SK-N-SH (cell line): Measurements from ENCODE around the gene TMEM164. TPM values are rescaled to one million over a fixed set of nuclear protein-coding genes. Genes with fewer than 3 reads are reported as not detected.

ENCODE experiments used
- CTCF ChIA-PET: fragments of 300-600, 350-600 bp; formaldehyde crosslinking; extraction: SDS; loops from one replicate; lab custom pipeline; 2021; lab: Yijun Ruan, JAX
- POLR2A ChIA-PET: fragments of 350-600 bp; sonication (Branson Sonifier 250); formaldehyde crosslinking; extraction: SDS; loops from one replicate; lab custom pipeline; 2020; ENCODE audit warnings: antibody characterized with exemption, inconsistent platforms; lab: Yijun Ruan, JAX
- DNase-seq: peaks from one replicate; pipeline ENCODE4 v3.0.0; 2012
- H2AFZ ChIP-seq: fragments of 200-600 bp; sonication (generic); 2 replicates; pipeline ENCODE4 v1.8.1; 2016; ENCODE audit warnings: antibody characterized with exemption, mild to moderate bottlenecking, low read depth
- H3F3A ChIP-seq: fragments of 200-600 bp; sonication (generic); replicated peaks from 2 replicates; pipeline ENCODE3; 2016; ENCODE audit warnings: antibody characterized with exemption, mild to moderate bottlenecking; ENCODE audit not compliant: insufficient read depth
- H3K27ac ChIP-seq, 2 experiments: fragments of 200-500 bp in 1 of 2; fragments of 200-600 bp in 1 of 2; sonication (Bioruptor generic) in 1 of 2; sonication (generic), shearing (Covaris generic) in 1 of 2; 2 replicates each; pipeline versions ENCODE4 v1.5.1 to v1.6.1; 2014 to 2016; ENCODE audit warnings: low read depth in 2 of 2, inconsistent platforms in 1 of 2, low read length in 1 of 2, mild to moderate bottlenecking in 1 of 2, mixed read lengths in 1 of 2
- H3K27me3 ChIP-seq: fragments of 200-600 bp; sonication (generic), shearing (Covaris generic); 2 replicates; pipeline ENCODE4 v1.6.1; 2016; ENCODE audit warnings: mixed run types; ENCODE audit not compliant: insufficient read depth
- H3K36me3 ChIP-seq, 2 experiments: fragments of 200-500 bp in 1 of 2; fragments of 200-600 bp in 1 of 2; sonication (Bioruptor generic) in 1 of 2; sonication (generic) in 1 of 2; replicated peaks in 1 of 2; 2 replicates each; pipeline versions ENCODE3 to v1.5.1; 2014 to 2016; ENCODE audit warnings: low read length in 1 of 2, mild to moderate bottlenecking in 1 of 2; ENCODE audit not compliant: insufficient read depth in 2 of 2, control insufficient read depth in 1 of 2
- H3K4me1 ChIP-seq, 2 experiments: fragments of 200-500 bp in 1 of 2; fragments of 200-600 bp in 1 of 2; sonication (Bioruptor generic) in 1 of 2; sonication (generic), shearing (Covaris generic) in 1 of 2; 2 replicates each; pipeline versions ENCODE4 v1.5.1 to v1.6.1; 2014 to 2016; ENCODE audit warnings: low read depth in 1 of 2, low read length in 1 of 2, mixed run types in 1 of 2; ENCODE audit not compliant: insufficient read depth in 2 of 2, control insufficient read depth in 1 of 2
- H3K4me2 ChIP-seq: fragments of 200-600 bp; sonication (generic), shearing (Covaris generic); 2 replicates; pipeline ENCODE4 v1.6.1; 2017; ENCODE audit warnings: mixed run types
- H3K4me3 ChIP-seq, 2 experiments: fragments of 200-500 bp in 1 of 2; fragments of 200-600 bp in 1 of 2; sonication (Bioruptor generic) in 1 of 2; sonication (generic), shearing (Covaris generic) in 1 of 2; 2 replicates each; pipeline versions ENCODE4 v1.5.1 to v1.8.1; 2014 to 2016; ENCODE audit warnings: low read depth in 2 of 2, inconsistent platforms in 1 of 2, low read length in 1 of 2, mild to moderate bottlenecking in 1 of 2, mixed read lengths in 1 of 2, moderate library complexity in 1 of 2
- H3K79me2 ChIP-seq: fragments of 200-600 bp; sonication (generic); 2 replicates; pipeline ENCODE4 v1.8.1; 2017; ENCODE audit warnings: mild to moderate bottlenecking; ENCODE audit not compliant: insufficient read depth
- H3K9ac ChIP-seq: fragments of 200-600 bp; sonication (generic); 2 replicates; pipeline ENCODE4 v1.6.1; 2017; ENCODE audit warnings: mixed run types
- H3K9me2 ChIP-seq: fragments of 200-600 bp; sonication (generic); 2 replicates; pipeline ENCODE4 v1.6.1; 2017; ENCODE audit warnings: mixed run types
- H3K9me3 ChIP-seq: fragments of 200-600 bp; sonication (generic); 2 replicates; pipeline ENCODE4 v1.6.1; 2017; ENCODE audit warnings: mixed run types, mild to moderate bottlenecking, moderate library complexity
- H4K20me1 ChIP-seq: fragments of 200-600 bp; sonication (generic); 2 replicates; pipeline ENCODE4 v1.6.1; 2017; ENCODE audit warnings: mild to moderate bottlenecking, mixed run types; ENCODE audit not compliant: insufficient read depth
- EP300 ChIP-seq, 2 experiments: IDR thresholded peaks; 2 replicates each; pipeline versions ENCODE4 v1.4.0 to v1.6.1; 2012; ENCODE audit warnings: borderline replicate concordance in 1 of 2, low read depth in 1 of 2, low read length in 1 of 2
- EZH2phosphoT487 ChIP-seq: fragments of 200-600 bp; sonication (generic); IDR thresholded peaks from 2 replicates; pipeline ENCODE4 v1.6.1; 2017; ENCODE audit warnings: low read depth, mixed run types, mild to moderate bottlenecking, antibody characterized with exemption, moderate library complexity, borderline replicate concordance
- FOXJ3 ChIP-seq: sonication (generic); formaldehyde crosslinking; IDR thresholded peaks from 2 replicates; pipeline ENCODE4 v1.5.1; 2020; ENCODE audit warnings: mild to moderate bottlenecking, missing genetic modification reagents
- FOXM1 ChIP-seq: IDR thresholded peaks from 2 replicates; pipeline ENCODE4 v1.4.0; 2012; ENCODE audit warnings: low read depth, mild to moderate bottlenecking
- GATA2 ChIP-seq: sonication (generic); formaldehyde crosslinking; IDR thresholded peaks from 2 replicates; pipeline ENCODE4 v1.5.0; 2020; ENCODE audit warnings: mild to moderate bottlenecking, missing genetic modification reagents
- JUND ChIP-seq: IDR thresholded peaks from 2 replicates; pipeline ENCODE4 v1.4.0; 2012
- NFIC ChIP-seq: IDR thresholded peaks from 2 replicates; pipeline ENCODE4 v1.4.0; 2012; ENCODE audit warnings: borderline replicate concordance
- POLR2AphosphoS5 ChIP-seq: IDR thresholded peaks from 2 replicates; pipeline ENCODE4 v1.6.1; 2012; ENCODE audit warnings: low read depth, low read length
- RAD21 ChIP-seq: IDR thresholded peaks from 2 replicates; pipeline ENCODE4 v1.6.1; 2012; ENCODE audit warnings: mild to moderate bottlenecking, low read length
- RCOR1 ChIP-seq: fragments of 150-350 bp; IDR thresholded peaks from 2 replicates; pipeline ENCODE4 v1.6.1; 2017; ENCODE audit warnings: antibody characterized with exemption, low read length
- RFX5 ChIP-seq: IDR thresholded peaks from 2 replicates; pipeline ENCODE4 v1.6.1; 2012; ENCODE audit warnings: mild to moderate bottlenecking, improper control_type of control experiment, low read length
- SIN3A ChIP-seq: IDR thresholded peaks from 2 replicates; pipeline ENCODE4 v1.6.1; 2012; ENCODE audit warnings: low read depth, mild to moderate bottlenecking, low read length, moderate library complexity, borderline replicate concordance
- TCF12 ChIP-seq: IDR thresholded peaks from 2 replicates; pipeline ENCODE4 v1.4.0; 2012
- TEAD4 ChIP-seq: IDR thresholded peaks from 2 replicates; pipeline ENCODE4 v1.4.0; 2012; ENCODE audit warnings: mild to moderate bottlenecking, borderline replicate concordance; ENCODE audit not compliant: insufficient read depth
- YY1 ChIP-seq: IDR thresholded peaks from 2 replicates; pipeline ENCODE4 v1.4.0; 2012; ENCODE audit warnings: low read depth, mild to moderate bottlenecking
- WGBS: methylation state at CpG from one replicate; pipeline ENCODE4 v1.1.6; 2017; ENCODE audit warnings: low lambda C conversion rate; 5-methylcytosine and 5-hydroxymethylcytosine counted together
- polyA plus RNA-seq, 3 experiments: library from polyadenylated mRNA; depleted of rRNA; stranded (reverse); fragments of >200 nt; gene quantifications; 2 replicates each; pipeline ENCODE4 v1.2.3, GENCODE V29; 2012
- TF ChIP-seq, protein P1 (sequence below): fragments of 150-350 bp; IDR thresholded peaks from 2 replicates; pipeline ENCODE4 v1.6.1; 2017; ENCODE audit warnings: antibody characterized with exemption, low read length, low read depth, borderline replicate concordance
- TF ChIP-seq, protein P2 (sequence below): IDR thresholded peaks from 2 replicates; pipeline ENCODE4 v1.4.0; 2012; ENCODE audit warnings: low read depth
- TF ChIP-seq, protein P3 (sequence below): IDR thresholded peaks from 2 replicates; pipeline ENCODE4 v1.4.0; 2012; ENCODE audit warnings: low read depth, borderline replicate concordance
- TF ChIP-seq, protein P4 (sequence below): fragments of 200-600 bp; sonication (generic); IDR thresholded peaks from 2 replicates; pipeline ENCODE4 v1.6.1; 2017; ENCODE audit warnings: antibody characterized with exemption, mild to moderate bottlenecking, moderate library complexity
- TF ChIP-seq, protein P5 (sequence below): fragments of 150-350 bp; IDR thresholded peaks from 2 replicates; pipeline ENCODE4 v1.6.1; 2016; ENCODE audit warnings: mild to moderate bottlenecking, low read depth, low read length

TMEM164 gene
- polyA plus RNA-seq, 1 of the 3 experiments (the other 2 are of a cell fraction), result 11.9 TPM

DNA sequence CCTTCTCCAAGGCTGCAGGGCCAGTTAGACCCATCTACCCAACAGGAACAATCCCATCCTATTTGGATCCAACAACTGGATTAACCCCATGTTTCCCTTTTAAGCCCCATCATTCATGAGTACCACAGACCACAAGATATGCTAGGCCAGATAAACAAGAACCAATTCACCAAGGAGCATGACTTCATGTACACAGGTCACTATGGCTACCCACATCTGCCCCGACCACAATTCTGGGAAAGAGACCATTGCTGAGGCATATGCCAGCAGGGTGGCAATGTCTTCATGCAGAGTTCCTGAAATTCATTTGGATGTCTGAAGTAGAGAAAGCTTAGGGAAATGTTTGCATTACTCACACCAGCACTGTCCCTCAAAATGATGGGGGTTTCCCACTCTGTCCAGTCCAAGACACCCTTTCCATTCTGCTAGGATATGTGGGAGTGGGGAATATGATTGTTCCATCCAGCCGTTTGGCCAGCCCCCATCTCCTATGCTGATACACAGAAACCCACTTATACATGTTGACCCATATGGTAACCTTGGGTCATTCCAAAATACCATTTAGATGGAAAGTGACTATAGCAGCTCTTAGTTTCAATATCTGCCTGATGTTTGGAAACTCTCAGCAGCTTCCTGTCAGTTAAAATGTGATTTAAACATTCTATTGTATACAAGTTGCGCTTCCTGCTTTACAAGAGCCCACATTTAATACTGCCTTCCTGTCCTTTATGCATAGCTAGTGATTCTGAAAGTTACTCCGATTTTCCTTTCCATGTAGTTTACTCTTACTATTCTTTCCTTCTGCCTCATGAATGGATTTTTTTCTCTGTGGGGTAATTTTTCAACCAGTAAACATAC lies 186.0 kb downstream of the TMEM164 start:
- WGBS, result 59% methylated on average over 4 of the region's 4 CpGs
- H3K27ac ChIP-seq, result no peak overlapping the region
- POLR2A ChIA-PET, result no interaction called here
- H3F3A ChIP-seq, result no peaks in the 10 kb centered on the region
- TF ChIP-seq TCF12 (no peak), RAD21 (no peak), POLR2AphosphoS5 (no peak), NFIC (no peak), RCOR1 (no peak), JUND (no peak), FOXJ3 (no peak), EP300 (IDR thresholded peaks at IDR 0.05; ENCODE audit: borderline replicate concordance in 1 of 2, low read depth in 1 of 2, low read length in 1 of 2) (no peak), TEAD4 (no peak), GATA2 (CRISPR knock-in tag) (no peak), RFX5 (no peak), SIN3A (no peak), FOXM1 (no peak), EZH2phosphoT487 (no peak), YY1 (no peak)
- TF ChIP-seq, protein P1, sequence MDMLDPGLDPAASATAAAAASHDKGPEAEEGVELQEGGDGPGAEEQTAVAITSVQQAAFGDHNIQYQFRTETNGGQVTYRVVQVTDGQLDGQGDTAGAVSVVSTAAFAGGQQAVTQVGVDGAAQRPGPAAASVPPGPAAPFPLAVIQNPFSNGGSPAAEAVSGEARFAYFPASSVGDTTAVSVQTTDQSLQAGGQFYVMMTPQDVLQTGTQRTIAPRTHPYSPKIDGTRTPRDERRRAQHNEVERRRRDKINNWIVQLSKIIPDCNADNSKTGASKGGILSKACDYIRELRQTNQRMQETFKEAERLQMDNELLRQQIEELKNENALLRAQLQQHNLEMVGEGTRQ, result no peak
- TF ChIP-seq, protein P2, sequence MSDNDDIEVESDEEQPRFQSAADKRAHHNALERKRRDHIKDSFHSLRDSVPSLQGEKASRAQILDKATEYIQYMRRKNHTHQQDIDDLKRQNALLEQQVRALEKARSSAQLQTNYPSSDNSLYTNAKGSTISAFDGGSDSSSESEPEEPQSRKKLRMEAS, result no peak
- TF ChIP-seq, protein P3, sequence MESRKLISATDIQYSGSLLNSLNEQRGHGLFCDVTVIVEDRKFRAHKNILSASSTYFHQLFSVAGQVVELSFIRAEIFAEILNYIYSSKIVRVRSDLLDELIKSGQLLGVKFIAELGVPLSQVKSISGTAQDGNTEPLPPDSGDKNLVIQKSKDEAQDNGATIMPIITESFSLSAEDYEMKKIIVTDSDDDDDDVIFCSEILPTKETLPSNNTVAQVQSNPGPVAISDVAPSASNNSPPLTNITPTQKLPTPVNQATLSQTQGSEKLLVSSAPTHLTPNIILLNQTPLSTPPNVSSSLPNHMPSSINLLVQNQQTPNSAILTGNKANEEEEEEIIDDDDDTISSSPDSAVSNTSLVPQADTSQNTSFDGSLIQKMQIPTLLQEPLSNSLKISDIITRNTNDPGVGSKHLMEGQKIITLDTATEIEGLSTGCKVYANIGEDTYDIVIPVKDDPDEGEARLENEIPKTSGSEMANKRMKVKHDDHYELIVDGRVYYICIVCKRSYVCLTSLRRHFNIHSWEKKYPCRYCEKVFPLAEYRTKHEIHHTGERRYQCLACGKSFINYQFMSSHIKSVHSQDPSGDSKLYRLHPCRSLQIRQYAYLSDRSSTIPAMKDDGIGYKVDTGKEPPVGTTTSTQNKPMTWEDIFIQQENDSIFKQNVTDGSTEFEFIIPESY, result no peak
- TF ChIP-seq, protein P4, sequence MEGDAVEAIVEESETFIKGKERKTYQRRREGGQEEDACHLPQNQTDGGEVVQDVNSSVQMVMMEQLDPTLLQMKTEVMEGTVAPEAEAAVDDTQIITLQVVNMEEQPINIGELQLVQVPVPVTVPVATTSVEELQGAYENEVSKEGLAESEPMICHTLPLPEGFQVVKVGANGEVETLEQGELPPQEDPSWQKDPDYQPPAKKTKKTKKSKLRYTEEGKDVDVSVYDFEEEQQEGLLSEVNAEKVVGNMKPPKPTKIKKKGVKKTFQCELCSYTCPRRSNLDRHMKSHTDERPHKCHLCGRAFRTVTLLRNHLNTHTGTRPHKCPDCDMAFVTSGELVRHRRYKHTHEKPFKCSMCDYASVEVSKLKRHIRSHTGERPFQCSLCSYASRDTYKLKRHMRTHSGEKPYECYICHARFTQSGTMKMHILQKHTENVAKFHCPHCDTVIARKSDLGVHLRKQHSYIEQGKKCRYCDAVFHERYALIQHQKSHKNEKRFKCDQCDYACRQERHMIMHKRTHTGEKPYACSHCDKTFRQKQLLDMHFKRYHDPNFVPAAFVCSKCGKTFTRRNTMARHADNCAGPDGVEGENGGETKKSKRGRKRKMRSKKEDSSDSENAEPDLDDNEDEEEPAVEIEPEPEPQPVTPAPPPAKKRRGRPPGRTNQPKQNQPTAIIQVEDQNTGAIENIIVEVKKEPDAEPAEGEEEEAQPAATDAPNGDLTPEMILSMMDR, result no peak
- TF ChIP-seq, protein P5, sequence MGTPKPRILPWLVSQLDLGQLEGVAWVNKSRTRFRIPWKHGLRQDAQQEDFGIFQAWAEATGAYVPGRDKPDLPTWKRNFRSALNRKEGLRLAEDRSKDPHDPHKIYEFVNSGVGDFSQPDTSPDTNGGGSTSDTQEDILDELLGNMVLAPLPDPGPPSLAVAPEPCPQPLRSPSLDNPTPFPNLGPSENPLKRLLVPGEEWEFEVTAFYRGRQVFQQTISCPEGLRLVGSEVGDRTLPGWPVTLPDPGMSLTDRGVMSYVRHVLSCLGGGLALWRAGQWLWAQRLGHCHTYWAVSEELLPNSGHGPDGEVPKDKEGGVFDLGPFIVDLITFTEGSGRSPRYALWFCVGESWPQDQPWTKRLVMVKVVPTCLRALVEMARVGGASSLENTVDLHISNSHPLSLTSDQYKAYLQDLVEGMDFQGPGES, result no peak
- no peaks in the 10 kb centered on the region for H3K79me2 ChIP-seq
- H4K20me1 ChIP-seq, result no peaks in the 10 kb centered on the region
- no peak overlapping the region for H2AFZ ChIP-seq
- CTCF ChIA-PET, result no interaction called here
- no peak overlapping the region for H3K4me2 ChIP-seq
- no peak for DNase-seq
- no peaks in the 10 kb centered on the region for H3K36me3 ChIP-seq
- no peaks in the 10 kb centered on the region for H3K4me1 ChIP-seq
- H3K9me3 ChIP-seq, result no peaks in the 10 kb centered on the region
- H3K9me2 ChIP-seq, result no peaks in the 10 kb centered on the region
- no peak overlapping the region for H3K9ac ChIP-seq
- H3K27me3 ChIP-seq, result no peaks in the 10 kb centered on the region
- no peak overlapping the region for H3K4me3 ChIP-seq
